Measurements from ENCODE around the gene CIZ1.

DNA sequence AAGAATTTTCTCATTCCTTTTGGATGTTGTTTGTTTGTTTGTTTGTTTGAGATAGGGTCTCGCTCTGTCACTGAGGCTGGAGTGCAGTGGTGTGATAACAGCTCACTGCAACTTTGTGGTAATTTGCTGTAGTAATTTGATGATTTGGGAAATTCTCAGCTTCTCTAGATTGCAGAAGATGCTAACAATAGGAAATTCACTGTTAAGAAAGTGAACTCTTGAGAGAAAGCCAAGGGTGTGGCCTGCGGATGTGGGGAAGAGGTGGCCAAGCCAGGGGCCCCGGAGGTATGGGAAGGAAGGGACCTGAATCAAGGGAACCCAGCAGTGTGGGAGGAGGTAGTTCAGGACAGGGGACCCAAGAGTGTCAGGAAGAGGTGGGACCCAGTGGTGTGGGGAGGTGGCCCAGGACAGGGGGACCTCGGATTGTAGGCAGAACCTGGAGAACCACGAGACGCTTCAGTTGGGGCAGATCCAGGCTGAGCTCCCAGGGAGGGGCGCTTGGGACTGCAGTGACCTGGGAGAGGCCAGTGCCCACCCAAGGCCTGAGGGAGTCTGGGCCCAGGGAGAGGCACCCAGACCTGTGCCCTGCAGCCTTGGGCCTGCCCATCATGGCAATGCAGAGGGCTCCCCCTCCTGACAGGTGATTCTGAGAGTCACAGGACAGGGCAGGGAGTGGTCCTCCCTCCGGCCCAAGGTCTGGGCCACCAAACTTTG lies 47.7 kb downstream of the CIZ1 start:
- TF ChIP-seq, protein P1, sequence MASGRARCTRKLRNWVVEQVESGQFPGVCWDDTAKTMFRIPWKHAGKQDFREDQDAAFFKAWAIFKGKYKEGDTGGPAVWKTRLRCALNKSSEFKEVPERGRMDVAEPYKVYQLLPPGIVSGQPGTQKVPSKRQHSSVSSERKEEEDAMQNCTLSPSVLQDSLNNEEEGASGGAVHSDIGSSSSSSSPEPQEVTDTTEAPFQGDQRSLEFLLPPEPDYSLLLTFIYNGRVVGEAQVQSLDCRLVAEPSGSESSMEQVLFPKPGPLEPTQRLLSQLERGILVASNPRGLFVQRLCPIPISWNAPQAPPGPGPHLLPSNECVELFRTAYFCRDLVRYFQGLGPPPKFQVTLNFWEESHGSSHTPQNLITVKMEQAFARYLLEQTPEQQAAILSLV (tag; IDR thresholded peaks at IDR 0.05) = no peak
- TF ChIP-seq TCF7L2 (IDR thresholded peaks at IDR 0.05; ENCODE audit: low read depth, low read length) (no peak), DNMT1 (IDR thresholded peaks at IDR 0.05) (no peak), WHSC1 (IDR thresholded peaks at IDR 0.05; ENCODE audit: low read length) (no peak), ZNF175 (CRISPR knock-in tag; IDR thresholded peaks at IDR 0.05; ENCODE audit: low read depth) (no peak), POLR2AphosphoS5 (IDR thresholded peaks at IDR 0.05; ENCODE audit: control insufficient read depth, insufficient read depth, low read depth, low read length) (no peak), TAF1 (IDR thresholded peaks at IDR 0.05; ENCODE audit: control insufficient read depth, extremely low read depth, insufficient read depth, low read length, severe bottlenecking) (no peak), MAFK (IDR thresholded peaks at IDR 0.05; ENCODE audit: low read length) (no peak; the same call in 1 of the 2 replicates), JUN (IDR thresholded peaks at IDR 0.05; ENCODE audit: borderline replicate concordance, low read depth, low read length) (no peak), JUN (CRISPR knock-in tag; IDR thresholded peaks at IDR 0.05; ENCODE audit: borderline replicate concordance) (no peak)
- TF ChIP-seq, protein P2, sequence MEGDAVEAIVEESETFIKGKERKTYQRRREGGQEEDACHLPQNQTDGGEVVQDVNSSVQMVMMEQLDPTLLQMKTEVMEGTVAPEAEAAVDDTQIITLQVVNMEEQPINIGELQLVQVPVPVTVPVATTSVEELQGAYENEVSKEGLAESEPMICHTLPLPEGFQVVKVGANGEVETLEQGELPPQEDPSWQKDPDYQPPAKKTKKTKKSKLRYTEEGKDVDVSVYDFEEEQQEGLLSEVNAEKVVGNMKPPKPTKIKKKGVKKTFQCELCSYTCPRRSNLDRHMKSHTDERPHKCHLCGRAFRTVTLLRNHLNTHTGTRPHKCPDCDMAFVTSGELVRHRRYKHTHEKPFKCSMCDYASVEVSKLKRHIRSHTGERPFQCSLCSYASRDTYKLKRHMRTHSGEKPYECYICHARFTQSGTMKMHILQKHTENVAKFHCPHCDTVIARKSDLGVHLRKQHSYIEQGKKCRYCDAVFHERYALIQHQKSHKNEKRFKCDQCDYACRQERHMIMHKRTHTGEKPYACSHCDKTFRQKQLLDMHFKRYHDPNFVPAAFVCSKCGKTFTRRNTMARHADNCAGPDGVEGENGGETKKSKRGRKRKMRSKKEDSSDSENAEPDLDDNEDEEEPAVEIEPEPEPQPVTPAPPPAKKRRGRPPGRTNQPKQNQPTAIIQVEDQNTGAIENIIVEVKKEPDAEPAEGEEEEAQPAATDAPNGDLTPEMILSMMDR (IDR thresholded peaks at IDR 0.05 in 2 of 3, conservative IDR thresholded peaks at IDR 0.05 in 1 of 3; ENCODE audit: insufficient read depth in 2 of 3, low read depth in 1 of 3, low read length in 3 of 3) = peak in 1 of 3 experiments; percentile 19; a peak in 2 of 6 replicates

All from K562 (cell line).